GM19043 (cell line): Measurements from ENCODE around the gene KRT76.

Experiments
- ATAC-seq: cut with Tn5 transposase; IDR thresholded peaks from one replicate; pipeline ENCODE4 v1.9.1; 2021; ENCODE audit warnings: low read depth; ENCODE audit not compliant: unreplicated experiment

The KRT76 gene

GRCh38 chr12:52813885-52814709 lies 37.0 kb upstream of the KRT76 start, which contains the start of gene KRT4:
Gene KRT4 (minus strand): TSS chr12:52814116. CDS start chr12:52814058, 58 bp downstream.
- no peak for ATAC-seq

- ATAC-seq, result no peak
Observed at GRCh38 chr12:52813203-52813819, 36.2 kb upstream of the KRT76 start.

GRCh38 chr12:52812749-52813148 lies 35.6 kb upstream of the KRT76 start:
- no peak for ATAC-seq

GRCh38 chr12:52812073-52812400 lies 34.9 kb upstream of the KRT76 start:
- ATAC-seq, result no peak

- no peak for ATAC-seq
Observed at GRCh38 chr12:52811191-52812072, 34.3 kb upstream of the KRT76 start.

- no peak for ATAC-seq
Observed at GRCh38 chr12:52810554-52810953, 33.4 kb upstream of the KRT76 start.

DNA sequence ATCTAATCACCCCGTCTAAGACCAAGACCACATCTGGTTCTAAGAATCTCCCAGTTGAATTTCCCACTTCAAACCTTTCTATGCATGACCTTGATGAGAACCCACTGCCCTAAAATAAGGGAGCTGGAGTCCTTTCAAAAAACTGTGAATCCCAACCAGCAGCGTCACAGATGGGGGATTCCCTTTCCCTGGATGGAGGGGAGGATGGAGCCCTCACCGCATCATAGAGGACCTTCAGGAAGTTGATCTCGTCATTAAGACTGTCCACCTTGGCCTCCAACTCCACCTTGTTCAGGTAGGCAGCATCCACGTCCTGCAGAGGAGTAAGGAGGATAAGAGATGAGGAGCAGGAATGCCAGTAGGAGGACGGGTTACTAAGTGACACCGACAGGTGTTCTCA lies 32.0 kb upstream of the KRT76 start:
- ATAC-seq, result no peak

GRCh38 chr12:52808573-52809160 lies 31.5 kb upstream of the KRT76 start:
- no peak for ATAC-seq

GRCh38 chr12:52807544-52808470 lies 30.7 kb upstream of the KRT76 start:
- ATAC-seq, result no peak

DNA sequence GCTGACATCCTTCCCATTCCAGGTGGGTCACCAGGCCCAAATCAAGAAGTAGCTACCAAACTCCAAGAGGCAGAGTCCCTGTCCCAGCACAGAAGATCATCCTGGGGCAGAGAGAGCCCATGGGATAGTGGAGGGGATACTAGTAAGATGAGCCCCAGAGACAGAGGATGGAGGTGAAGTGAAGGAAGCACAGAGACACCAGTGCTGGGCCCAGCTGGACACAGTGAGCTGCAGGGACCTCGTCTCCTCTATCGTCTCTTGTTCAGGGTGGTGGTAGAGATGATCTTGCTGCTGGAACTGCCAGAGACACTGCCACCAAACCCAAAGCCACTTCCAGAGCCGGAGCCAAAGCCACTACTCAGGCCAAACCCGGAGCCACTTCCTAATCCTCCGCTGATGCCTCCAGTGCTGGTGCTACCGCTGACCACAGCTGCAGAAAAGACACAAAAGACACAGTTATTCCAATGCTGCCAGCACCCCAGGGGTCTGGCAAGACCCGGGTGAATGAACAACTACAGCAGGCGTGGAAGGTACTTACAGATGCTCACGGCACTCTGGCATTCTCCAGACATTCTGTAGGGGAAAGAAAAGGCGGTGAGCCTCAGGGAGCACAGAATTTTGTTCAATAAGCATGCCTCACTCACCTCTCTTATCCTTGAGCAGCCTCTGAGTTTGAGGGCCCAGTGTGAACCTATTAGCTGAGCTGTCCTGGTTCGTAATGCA lies 29.8 kb upstream of the KRT76 start:
- no peak for ATAC-seq

DNA sequence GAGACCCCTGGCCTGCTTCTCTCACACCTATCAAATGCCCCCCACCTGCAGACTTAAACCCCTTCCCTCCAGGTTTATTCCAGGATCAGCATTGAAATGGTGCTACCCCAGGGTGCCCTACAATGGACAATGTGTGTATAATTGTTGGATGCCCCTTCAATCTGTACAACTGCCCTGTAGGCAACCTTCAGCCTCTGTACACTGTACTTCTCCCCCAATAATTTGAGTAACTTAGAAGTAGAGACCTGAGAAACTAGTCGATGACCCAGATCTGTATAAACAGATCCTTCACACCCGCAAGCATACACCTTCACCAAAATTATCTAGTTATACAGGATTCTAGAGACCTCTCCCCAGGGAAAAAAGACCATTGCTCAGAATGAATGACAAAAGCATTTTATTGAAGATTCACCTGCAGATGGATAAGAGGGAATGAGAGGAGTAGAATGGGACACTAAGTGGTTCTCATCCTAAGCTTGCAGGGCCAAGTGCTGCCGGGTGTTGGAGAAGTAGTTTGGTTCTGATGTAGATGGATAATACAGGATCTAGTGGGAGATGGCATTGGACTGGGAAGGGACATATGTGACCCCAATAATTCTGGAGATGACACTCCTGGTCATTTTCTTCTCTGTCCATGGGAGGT lies 29.1 kb upstream of the KRT76 start:
- ATAC-seq, result no peak

- ATAC-seq, result no peak
Observed at GRCh38 chr12:52805739-52806138, 28.6 kb upstream of the KRT76 start.

- ATAC-seq, result no peak
Observed at GRCh38 chr12:52805000-52805399, 27.9 kb upstream of the KRT76 start.

GRCh38 chr12:52802442-52802841 lies 25.3 kb upstream of the KRT76 start:
- no peak for ATAC-seq

DNA sequence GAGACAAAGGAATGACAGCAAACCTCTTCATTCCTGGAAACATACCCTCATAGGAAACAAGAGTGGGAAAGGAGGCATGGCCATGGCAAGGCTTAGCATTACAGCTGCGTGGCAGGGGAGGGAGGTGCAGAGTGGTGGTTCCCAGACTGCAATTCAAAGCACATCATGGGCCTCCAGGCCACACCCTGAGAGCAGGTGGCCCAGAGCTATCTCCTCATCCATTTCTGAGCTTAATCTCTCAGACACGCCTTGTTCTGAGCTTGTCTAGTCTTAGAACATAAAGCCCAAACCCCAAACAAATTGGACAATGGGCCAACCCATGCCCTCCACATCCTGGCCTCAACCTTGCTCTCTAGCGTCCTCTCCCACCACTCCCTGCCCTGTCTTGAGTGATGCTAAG lies 24.6 kb upstream of the KRT76 start:
- no peak for ATAC-seq

GRCh38 chr12:52800259-52800917 lies 23.2 kb upstream of the KRT76 start:
- no peak for ATAC-seq

DNA sequence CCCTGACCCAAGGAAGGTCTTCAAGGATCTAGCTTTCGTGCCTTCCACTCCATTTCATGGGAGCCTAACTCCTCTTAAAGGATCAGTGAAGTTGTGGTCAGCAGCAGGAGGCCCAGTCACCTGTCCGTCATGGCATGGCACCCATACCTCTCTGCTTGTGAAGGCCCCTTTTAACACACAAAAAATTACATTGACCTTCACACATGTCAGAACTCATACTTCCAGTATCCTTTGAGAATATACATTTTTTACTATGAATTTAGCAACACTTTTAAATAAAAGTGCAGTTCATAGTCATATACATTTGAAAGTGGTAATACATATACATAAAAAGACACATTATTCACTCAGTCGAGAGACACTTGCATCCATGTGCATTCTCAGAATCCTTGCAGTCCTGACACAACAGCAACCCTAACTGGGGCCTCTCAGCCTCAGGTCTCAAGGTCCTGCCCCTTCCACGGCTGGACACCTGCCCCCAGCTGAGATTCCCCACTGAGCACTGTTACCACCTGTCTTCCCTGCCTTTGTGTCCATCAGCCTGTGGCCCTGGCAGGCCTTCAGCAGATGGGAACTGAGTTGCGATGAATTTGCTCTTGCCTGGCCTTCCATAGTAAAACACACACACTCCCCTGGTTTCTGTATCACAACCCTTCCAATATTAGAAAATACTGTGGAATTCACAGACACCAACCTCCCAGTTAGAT lies 22.5 kb upstream of the KRT76 start:
- ATAC-seq, result no peak
